ENCODE data around the gene TIGD3.
"Not testable (repeated sequence)": the region's sequence is repeated elsewhere in the genome, so short reads cannot be mapped to it uniquely, and the experiment has no call there.

Gene TIGD3

GRCh38 chr11:65325435-65325834 lies 29.1 kb upstream of the TIGD3 start:
- no peak for DNase-seq

- DNase-seq = no peak
Observed at GRCh38 chr11:65327021-65327420, 27.5 kb upstream of the TIGD3 start.

- no peak for DNase-seq
Observed at GRCh38 chr11:65329478-65329877, 25.1 kb upstream of the TIGD3 start.

GRCh38 chr11:65329944-65330403 lies 24.6 kb upstream of the TIGD3 start:
- peak; percentile 85 for DNase-seq

GRCh38 chr11:65330544-65330943 lies 24.0 kb upstream of the TIGD3 start:
- DNase-seq = no peak

GRCh38 chr11:65332591-65332990 lies 22.0 kb upstream of the TIGD3 start:
- not testable (repeated sequence) for DNase-seq

- DNase-seq = no peak
Observed at GRCh38 chr11:65334696-65335295, 19.8 kb upstream of the TIGD3 start.

GRCh38 chr11:65338676-65339075 lies 15.9 kb upstream of the TIGD3 start:
- DNase-seq = no peak

- DNase-seq = no peak
Observed at GRCh38 chr11:65340226-65340625, 14.3 kb upstream of the TIGD3 start.

GRCh38 chr11:65341856-65342255 lies 12.7 kb upstream of the TIGD3 start:
- no peak for DNase-seq

GRCh38 chr11:65351511-65351910 lies 3.0 kb upstream of the TIGD3 start:
- no peak for DNase-seq

GRCh38 chr11:65352783-65353182 lies 1.8 kb upstream of the TIGD3 start:
- DNase-seq = peak; percentile 6

- DNase-seq = no peak
Observed at GRCh38 chr11:65353376-65353775, 1.2 kb upstream of the TIGD3 start.

- no peak for DNase-seq
Observed at GRCh38 chr11:65353900-65354264, 669 bp upstream of the TIGD3 start.

GRCh38 chr11:65355013-65355775 lies 643 bp downstream of the TIGD3 start:
- DNase-seq = peak; percentile 75

- DNase-seq = no peak
Observed at GRCh38 chr11:65355776-65356393, 1.3 kb downstream of the TIGD3 start.

GRCh38 chr11:65356394-65356972 lies 1.9 kb downstream of the TIGD3 start:
- no peak for DNase-seq

- no peak for DNase-seq
Observed at GRCh38 chr11:65357856-65358356, 3.4 kb downstream of the TIGD3 start.

GRCh38 chr11:65362320-65362931 lies 7.9 kb downstream of the TIGD3 start:
- DNase-seq = no peak

- DNase-seq = no peak
Observed at GRCh38 chr11:65362966-65363365, 8.4 kb downstream of the TIGD3 start.

GRCh38 chr11:65363770-65364169 lies 9.2 kb downstream of the TIGD3 start:
- no peak for DNase-seq

- DNase-seq = peak; percentile 83
Observed at GRCh38 chr11:65366340-65366773, 11.8 kb downstream of the TIGD3 start.

- DNase-seq = no peak
Observed at GRCh38 chr11:65370659-65371049, 16.1 kb downstream of the TIGD3 start.

Measured in NCI-H1105 treated with DMSO at 0.1 percent for 48 hours (cell line).